Natural killer cell (primary cell): ENCODE data around the gene STOML1. TPM values are rescaled to one million over a fixed set of nuclear protein-coding genes. Genes with fewer than 3 reads are reported as not detected.
A peak's percentile ranks its signal among the peaks of the same experiment; 100 is the strongest.

Experiments used
- ATAC-seq, 3 donors: fragments of 150-1000 bp in 2 of 3; fragments of 200-7000 bp in 1 of 3; cut with Tn5 transposase; 1 replicate in 1 of 3; 2 replicates in 2 of 3; pipeline ENCODE4 v1.10.0; 2021; ENCODE audit warnings: mild to moderate bottlenecking in 2 of 3, moderate library complexity in 2 of 3
- DNase-seq, 2 donors: peaks; one replicate each; pipeline versions ENCODE4 v3.0.0 to v3.0.0-alpha.2; 2013 to 2021; ENCODE audit warnings: mixed read lengths in 1 of 2
- H3K27ac ChIP-seq: one replicate; pipeline ENCODE4 v1.5.1; 2013; ENCODE audit warnings: mild to moderate bottlenecking, low read length
- H3K27me3 ChIP-seq: one replicate; pipeline ENCODE4 v1.6.1; 2013; ENCODE audit warnings: low read length; ENCODE audit not compliant: control insufficient read depth, insufficient read depth
- H3K36me3 ChIP-seq: one replicate; pipeline ENCODE4 v1.6.1; 2013; ENCODE audit warnings: low read length; ENCODE audit not compliant: control insufficient read depth, insufficient read depth
- H3K4me1 ChIP-seq: one replicate; pipeline ENCODE4 v1.6.1; 2013; ENCODE audit warnings: low read length; ENCODE audit not compliant: control insufficient read depth, insufficient read depth
- H3K4me3 ChIP-seq: one replicate; pipeline ENCODE4 v1.5.1; 2013; ENCODE audit warnings: low read length
- H3K9me3 ChIP-seq: one replicate; pipeline ENCODE4 v1.6.1; 2013; ENCODE audit warnings: low read length; ENCODE audit not compliant: control insufficient read depth, insufficient read depth
- H3K27ac Mint-ChIP-seq, 2 donors: one replicate each; pipeline ENCODE4 v1.8.0; 2022; ENCODE audit warnings: mild to moderate bottlenecking in 2 of 2, mixed read lengths in 2 of 2, moderate library complexity in 1 of 2
- H3K27me3 Mint-ChIP-seq, 2 donors: one replicate each; pipeline ENCODE4 v1.8.0; 2022; ENCODE audit warnings: low read depth in 2 of 2, mixed read lengths in 2 of 2
- H3K36me3 Mint-ChIP-seq: one replicate; pipeline ENCODE4 v1.8.0; 2022; ENCODE audit warnings: mixed read lengths
- H3K4me1 Mint-ChIP-seq, 2 donors: one replicate each; pipeline ENCODE4 v1.8.0; 2022; ENCODE audit warnings: mixed read lengths in 2 of 2
- H3K4me3 Mint-ChIP-seq: one replicate; pipeline ENCODE4 v1.8.0; 2022; ENCODE audit warnings: mild to moderate bottlenecking, moderate library complexity, mixed read lengths
- H3K9me3 Mint-ChIP-seq, 2 donors: one replicate each; pipeline ENCODE4 v1.8.0; 2022; ENCODE audit warnings: mixed read lengths in 2 of 2
- CTCF ChIP-seq: fragments of 200-600 bp; IDR thresholded peaks from one replicate; pipeline ENCODE4 v1.8.0; 2022; ENCODE audit warnings: antibody characterized with exemption
- WGBS: methylation state at CpG from one replicate; pipeline ENCODE4 v1.1.7; 2013; ENCODE audit warnings: missing lambda C conversion rate; ENCODE audit not compliant: insufficient coverage; 5-methylcytosine and 5-hydroxymethylcytosine counted together
- intact Hi-C: fragments of 100-400 bp; cut with micrococcal nuclease; formaldehyde crosslinking; loops from one replicate; pipeline ENCODE4 v1.14.2; 2022
- total RNA-seq, 4 donors: library from RNA; stranded (reverse); fragments of 120-200 nt in 1 of 4; gene quantifications; one replicate each; pipeline versions ENCODE4 v1.2.3 to v1.2.4, GENCODE V29; 2013 to 2022

The STOML1 gene
- total RNA-seq, 3 donors from 2014 or later (not counting 1 experiment from before 2014, with no cell fraction given), result 5.6 to 8.2 (median 7.0) TPM

GRCh38 chr15:73983773-73984172, 8.3 kb downstream of the STOML1 start:
- intact Hi-C loops, result no loop called here
- ATAC-seq, result no peak
- no peak overlapping the region for H3K4me3 Mint-ChIP-seq
- Histone ChIP-seq H3K4me3 (no peak overlapping the region), H3K27me3 (no peaks in the 10 kb centered on the region), H3K36me3 (no peaks in the 10 kb centered on the region), H3K9me3 (no peaks in the 10 kb centered on the region), H3K4me1 (peaks cover 28% of the 10 kb centered on the region), H3K27ac (no peak overlapping the region)
- peaks cover 0 to 13% of the 10 kb centered on the region in 2 donors for H3K4me1 Mint-ChIP-seq
- TF ChIP-seq CTCF, result no peak
- DNase-seq, result no peak
- H3K36me3 Mint-ChIP-seq, result no peaks in the 10 kb centered on the region
- no peak overlapping the region for H3K27ac Mint-ChIP-seq
- no peaks in the 10 kb centered on the region for H3K9me3 Mint-ChIP-seq
- WGBS, result 97% methylated on average over 9 of the region's 9 CpGs
- peaks cover 3 to 7% of the 10 kb centered on the region in 2 donors for H3K27me3 Mint-ChIP-seq

GRCh38 chr15:73983211-73983727, 8.8 kb downstream of the STOML1 start:
- no peaks in the 10 kb centered on the region for H3K27me3 ChIP-seq
- Mint-ChIP-seq H3K27me3 (peaks cover 7 to 8% of the 10 kb centered on the region in 2 donors), H3K36me3 (no peaks in the 10 kb centered on the region), H3K4me1 (peaks cover 0 to 13% of the 10 kb centered on the region in 2 donors), H3K4me3 (no peak overlapping the region), H3K9me3 (no peaks in the 10 kb centered on the region), H3K27ac (no peak overlapping the region)
- H3K27ac ChIP-seq, result no peak overlapping the region
- H3K4me1 ChIP-seq, result peaks cover 28% of the 10 kb centered on the region
- H3K36me3 ChIP-seq, result no peaks in the 10 kb centered on the region
- intact Hi-C loops, result no loop called here
- no peak overlapping the region for H3K4me3 ChIP-seq
- no peak for TF ChIP-seq CTCF
- ATAC-seq, result no peak
- DNase-seq, result no peak
- WGBS, result 71% methylated on average over 10 of the region's 10 CpGs
- no peaks in the 10 kb centered on the region for H3K9me3 ChIP-seq

GRCh38 chr15:73982222-73982962, 9.7 kb downstream of the STOML1 start:
- H3K27ac ChIP-seq, result no peak overlapping the region
- H3K36me3 ChIP-seq, result no peaks in the 10 kb centered on the region
- H3K4me1 ChIP-seq, result peaks cover 28% of the 10 kb centered on the region
- no peaks in the 10 kb centered on the region for H3K9me3 Mint-ChIP-seq
- WGBS, result 43% methylated on average over 8 of the region's 8 CpGs
- intact Hi-C loops, result no loop called here
- DNase-seq (peak in 1 of 2 donors; percentile 47), ATAC-seq (peak in 1 of 3 donors; percentile 45)
- peak overlapping the region in 1 of 2 donors; percentile 45 for H3K27ac Mint-ChIP-seq
- no peaks in the 10 kb centered on the region for H3K9me3 ChIP-seq
- H3K36me3 Mint-ChIP-seq, result no peaks in the 10 kb centered on the region
- peaks cover 7 to 11% of the 10 kb centered on the region in 2 donors for H3K27me3 Mint-ChIP-seq
- no peak for TF ChIP-seq CTCF
- H3K4me1 Mint-ChIP-seq, result peaks cover 0 to 13% of the 10 kb centered on the region in 2 donors
- no peak overlapping the region for H3K4me3 ChIP-seq
- no peaks in the 10 kb centered on the region for H3K27me3 ChIP-seq
- no peak overlapping the region for H3K4me3 Mint-ChIP-seq
